GM12892 (cell line): ENCODE data around the gene GCSH.

Experiments
- POLR2A ChIP-seq: IDR thresholded peaks from 2 replicates; pipeline ENCODE4 v1.6.1; 2011; ENCODE audit warnings: low read depth, low read length, control low read depth
- POLR2AphosphoS5 ChIP-seq: IDR thresholded peaks from 2 replicates; pipeline ENCODE4 v1.6.1; 2011; ENCODE audit warnings: low read depth, low read length, control low read depth
- TAF1 ChIP-seq: IDR thresholded peaks from 2 replicates; pipeline ENCODE4 v1.6.1; 2011; ENCODE audit warnings: low read depth, mild to moderate bottlenecking, control low read depth, low read length, borderline replicate concordance

DNA sequence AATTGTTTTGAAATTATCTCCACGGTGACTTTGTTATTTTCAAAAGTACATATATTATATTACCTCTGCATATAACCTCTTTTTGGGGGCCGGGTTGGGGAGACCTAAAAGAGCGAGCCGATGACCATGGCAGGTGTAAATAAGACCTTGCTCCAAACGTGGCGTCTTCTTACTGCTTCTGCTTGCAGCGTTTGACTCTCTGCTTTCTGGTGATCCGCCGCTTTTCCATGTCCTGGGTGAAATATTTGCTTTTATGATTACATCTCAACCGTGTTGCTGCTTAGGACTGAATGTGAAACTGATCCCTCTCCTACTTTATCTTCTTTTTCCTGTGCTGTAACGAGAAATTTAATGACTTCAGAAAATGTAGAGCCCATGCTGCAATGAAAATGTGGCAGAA is 42.4 kb downstream of the GCSH start:
- TF ChIP-seq POLR2A (no peak), POLR2AphosphoS5 (no peak), TAF1 (no peak)
